ENCODE measurements around the gene ASTL.

ASTL gene

GRCh38 chr2:96135171-96135570, 3.1 kb downstream of the ASTL start:
- Histone ChIP-seq H3K36me3 (ENCODE audit: control insufficient read depth, insufficient read depth, low read length) (no peaks in the 10 kb centered on the region), H3K9me3 (ENCODE audit: control insufficient read depth, insufficient read depth, low read length) (no peaks in the 10 kb centered on the region), H3K4me3 (ENCODE audit: low read depth, low read length) (no peak overlapping the region), H3K27ac (ENCODE audit: low read depth, low read length) (no peak overlapping the region), H3K4me1 (ENCODE audit: control insufficient read depth, insufficient read depth, low read length) (peaks cover 10% of the 10 kb centered on the region), H3K9ac (ENCODE audit: low read depth, low read length) (no peak overlapping the region), H3K27me3 (ENCODE audit: control insufficient read depth, insufficient read depth, low read length) (no peaks in the 10 kb centered on the region; the same call in 1 of the 2 replicates)

- Histone ChIP-seq H3K9me3 (ENCODE audit: control insufficient read depth, insufficient read depth, low read length) (no peaks in the 10 kb centered on the region), H3K27ac (ENCODE audit: low read depth, low read length) (no peak overlapping the region), H3K4me1 (ENCODE audit: control insufficient read depth, insufficient read depth, low read length) (peaks cover 9% of the 10 kb centered on the region), H3K36me3 (ENCODE audit: control insufficient read depth, insufficient read depth, low read length) (no peaks in the 10 kb centered on the region), H3K9ac (ENCODE audit: low read depth, low read length) (no peak overlapping the region), H3K4me3 (ENCODE audit: low read depth, low read length) (no peak overlapping the region), H3K27me3 (ENCODE audit: control insufficient read depth, insufficient read depth, low read length) (no peaks in the 10 kb centered on the region; the same call in 1 of the 2 replicates)
Measured at GRCh38 chr2:96134421-96134820, 3.9 kb downstream of the ASTL start.

- Histone ChIP-seq H3K27me3 (ENCODE audit: control insufficient read depth, insufficient read depth, low read length) (no peaks in the 10 kb centered on the region; the same call in 1 of the 2 replicates), H3K4me3 (ENCODE audit: low read depth, low read length) (no peak overlapping the region), H3K4me1 (ENCODE audit: control insufficient read depth, insufficient read depth, low read length) (no peaks in the 10 kb centered on the region), H3K36me3 (ENCODE audit: control insufficient read depth, insufficient read depth, low read length) (no peaks in the 10 kb centered on the region), H3K27ac (ENCODE audit: low read depth, low read length) (no peak overlapping the region), H3K9me3 (ENCODE audit: control insufficient read depth, insufficient read depth, low read length) (no peaks in the 10 kb centered on the region), H3K9ac (ENCODE audit: low read depth, low read length) (no peak overlapping the region)
Measured at GRCh38 chr2:96131813-96132745, 6.2 kb downstream of the ASTL start.

- Histone ChIP-seq H3K9ac (ENCODE audit: low read depth, low read length) (no peak overlapping the region), H3K4me1 (ENCODE audit: control insufficient read depth, insufficient read depth, low read length) (no peaks in the 10 kb centered on the region), H3K4me3 (ENCODE audit: low read depth, low read length) (no peak overlapping the region), H3K36me3 (ENCODE audit: control insufficient read depth, insufficient read depth, low read length) (no peaks in the 10 kb centered on the region), H3K27me3 (ENCODE audit: control insufficient read depth, insufficient read depth, low read length) (no peaks in the 10 kb centered on the region; the same call in 1 of the 2 replicates), H3K27ac (ENCODE audit: low read depth, low read length) (no peak overlapping the region), H3K9me3 (ENCODE audit: control insufficient read depth, insufficient read depth, low read length) (no peaks in the 10 kb centered on the region)
Measured at GRCh38 chr2:96131152-96131812, 7.0 kb downstream of the ASTL start.

GRCh38 chr2:96130483-96130882, 7.8 kb downstream of the ASTL start:
- H3K36me3 ChIP-seq (ENCODE audit: control insufficient read depth, insufficient read depth, low read length) = no peaks in the 10 kb centered on the region
- no peak overlapping the region for H3K27ac ChIP-seq (ENCODE audit: low read depth, low read length)
- H3K9ac ChIP-seq (ENCODE audit: low read depth, low read length) = no peak overlapping the region
- no peaks in the 10 kb centered on the region; the same call in 1 of the 2 replicates for H3K27me3 ChIP-seq (ENCODE audit: control insufficient read depth, insufficient read depth, low read length)
- no peaks in the 10 kb centered on the region for H3K9me3 ChIP-seq (ENCODE audit: control insufficient read depth, insufficient read depth, low read length)
- no peaks in the 10 kb centered on the region for H3K4me1 ChIP-seq (ENCODE audit: control insufficient read depth, insufficient read depth, low read length)
- H3K4me3 ChIP-seq (ENCODE audit: low read depth, low read length) = no peak overlapping the region

GRCh38 chr2:96129528-96130120, 8.7 kb downstream of the ASTL start:
- no peak overlapping the region for H3K9ac ChIP-seq (ENCODE audit: low read depth, low read length)
- H3K9me3 ChIP-seq (ENCODE audit: control insufficient read depth, insufficient read depth, low read length) = no peaks in the 10 kb centered on the region
- H3K27me3 ChIP-seq (ENCODE audit: control insufficient read depth, insufficient read depth, low read length) = no peaks in the 10 kb centered on the region; the same call in 1 of the 2 replicates
- no peak overlapping the region for H3K4me3 ChIP-seq (ENCODE audit: low read depth, low read length)
- H3K4me1 ChIP-seq (ENCODE audit: control insufficient read depth, insufficient read depth, low read length) = no peaks in the 10 kb centered on the region
- H3K36me3 ChIP-seq (ENCODE audit: control insufficient read depth, insufficient read depth, low read length) = no peaks in the 10 kb centered on the region
- H3K27ac ChIP-seq (ENCODE audit: low read depth, low read length) = no peak overlapping the region

- H3K27ac ChIP-seq (ENCODE audit: low read depth, low read length) = no peak overlapping the region
- no peaks in the 10 kb centered on the region; the same call in 1 of the 2 replicates for H3K27me3 ChIP-seq (ENCODE audit: control insufficient read depth, insufficient read depth, low read length)
Measured at GRCh38 chr2:96128456-96128855, 9.8 kb downstream of the ASTL start.

GRCh38 chr2:96124406-96125265, 13.7 kb downstream of the ASTL start:
- Histone ChIP-seq H3K4me3 (ENCODE audit: low read depth, low read length) (no peak overlapping the region), H3K27ac (ENCODE audit: low read depth, low read length) (no peak overlapping the region), H3K27me3 (ENCODE audit: control insufficient read depth, insufficient read depth, low read length) (no peaks in the 10 kb centered on the region), H3K9ac (ENCODE audit: low read depth, low read length) (no peak overlapping the region), H3K36me3 (ENCODE audit: control insufficient read depth, insufficient read depth, low read length) (no peaks in the 10 kb centered on the region), H3K4me1 (ENCODE audit: control insufficient read depth, insufficient read depth, low read length) (no peaks in the 10 kb centered on the region), H3K9me3 (ENCODE audit: control insufficient read depth, insufficient read depth, low read length) (no peaks in the 10 kb centered on the region)

More at GRCh38 chr2:96128456-96128855, 9.8 kb downstream of the ASTL start:
- Histone ChIP-seq H3K4me1 (ENCODE audit: control insufficient read depth, insufficient read depth, low read length) (no peaks in the 10 kb centered on the region), H3K4me3 (ENCODE audit: low read depth, low read length) (no peak overlapping the region), H3K9me3 (ENCODE audit: control insufficient read depth, insufficient read depth, low read length) (no peaks in the 10 kb centered on the region), H3K36me3 (ENCODE audit: control insufficient read depth, insufficient read depth, low read length) (no peaks in the 10 kb centered on the region), H3K9ac (ENCODE audit: low read depth, low read length) (no peak overlapping the region)

- no peaks in the 10 kb centered on the region for H3K36me3 ChIP-seq (ENCODE audit: control insufficient read depth, insufficient read depth, low read length)
- H3K4me3 ChIP-seq (ENCODE audit: low read depth, low read length) = no peak overlapping the region
- no peaks in the 10 kb centered on the region for H3K9me3 ChIP-seq (ENCODE audit: control insufficient read depth, insufficient read depth, low read length)
- no peaks in the 10 kb centered on the region for H3K4me1 ChIP-seq (ENCODE audit: control insufficient read depth, insufficient read depth, low read length)
- H3K27me3 ChIP-seq (ENCODE audit: control insufficient read depth, insufficient read depth, low read length) = peaks cover 6% of the 10 kb centered on the region
- no peak overlapping the region for H3K27ac ChIP-seq (ENCODE audit: low read depth, low read length)
- H3K9ac ChIP-seq (ENCODE audit: low read depth, low read length) = no peak overlapping the region
Measured at GRCh38 chr2:96123936-96124335, 14.4 kb downstream of the ASTL start.

- H3K9me3 ChIP-seq (ENCODE audit: control insufficient read depth, insufficient read depth, low read length) = no peaks in the 10 kb centered on the region
- H3K27ac ChIP-seq (ENCODE audit: low read depth, low read length) = no peak overlapping the region
- no peaks in the 10 kb centered on the region for H3K36me3 ChIP-seq (ENCODE audit: control insufficient read depth, insufficient read depth, low read length)
- no peak overlapping the region for H3K4me3 ChIP-seq (ENCODE audit: low read depth, low read length)
- H3K27me3 ChIP-seq (ENCODE audit: control insufficient read depth, insufficient read depth, low read length) = peaks cover 12% of the 10 kb centered on the region
- no peaks in the 10 kb centered on the region for H3K4me1 ChIP-seq (ENCODE audit: control insufficient read depth, insufficient read depth, low read length)
- H3K9ac ChIP-seq (ENCODE audit: low read depth, low read length) = no peak overlapping the region
Measured at GRCh38 chr2:96123290-96123689, 15.0 kb downstream of the ASTL start.
